M059J (cell line): ENCODE measurements around the gene TADA2B. TPM values are rescaled to one million over a fixed set of nuclear protein-coding genes. Genes with fewer than 3 reads are reported as not detected.

Experiments
- DNase-seq: peaks from one replicate; pipeline ENCODE4 v3.0.0-alpha.2; 2012; ENCODE audit warnings: low read depth
- total RNA-seq: library from RNA; depleted of rRNA; stranded (reverse); fragments of >200 nt; shearing (Covaris generic); gene quantifications from 2 replicates; pipeline ENCODE4 v1.2.3, GENCODE V29; 2014; rRNA removed

TADA2B gene, protein sequence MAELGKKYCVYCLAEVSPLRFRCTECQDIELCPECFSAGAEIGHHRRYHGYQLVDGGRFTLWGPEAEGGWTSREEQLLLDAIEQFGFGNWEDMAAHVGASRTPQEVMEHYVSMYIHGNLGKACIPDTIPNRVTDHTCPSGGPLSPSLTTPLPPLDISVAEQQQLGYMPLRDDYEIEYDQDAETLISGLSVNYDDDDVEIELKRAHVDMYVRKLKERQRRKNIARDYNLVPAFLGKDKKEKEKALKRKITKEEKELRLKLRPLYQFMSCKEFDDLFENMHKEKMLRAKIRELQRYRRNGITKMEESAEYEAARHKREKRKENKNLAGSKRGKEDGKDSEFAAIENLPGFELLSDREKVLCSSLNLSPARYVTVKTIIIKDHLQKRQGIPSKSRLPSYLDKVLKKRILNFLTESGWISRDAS
- 7.6 and 11.0 TPM in 2 replicates for total RNA-seq

DNA sequence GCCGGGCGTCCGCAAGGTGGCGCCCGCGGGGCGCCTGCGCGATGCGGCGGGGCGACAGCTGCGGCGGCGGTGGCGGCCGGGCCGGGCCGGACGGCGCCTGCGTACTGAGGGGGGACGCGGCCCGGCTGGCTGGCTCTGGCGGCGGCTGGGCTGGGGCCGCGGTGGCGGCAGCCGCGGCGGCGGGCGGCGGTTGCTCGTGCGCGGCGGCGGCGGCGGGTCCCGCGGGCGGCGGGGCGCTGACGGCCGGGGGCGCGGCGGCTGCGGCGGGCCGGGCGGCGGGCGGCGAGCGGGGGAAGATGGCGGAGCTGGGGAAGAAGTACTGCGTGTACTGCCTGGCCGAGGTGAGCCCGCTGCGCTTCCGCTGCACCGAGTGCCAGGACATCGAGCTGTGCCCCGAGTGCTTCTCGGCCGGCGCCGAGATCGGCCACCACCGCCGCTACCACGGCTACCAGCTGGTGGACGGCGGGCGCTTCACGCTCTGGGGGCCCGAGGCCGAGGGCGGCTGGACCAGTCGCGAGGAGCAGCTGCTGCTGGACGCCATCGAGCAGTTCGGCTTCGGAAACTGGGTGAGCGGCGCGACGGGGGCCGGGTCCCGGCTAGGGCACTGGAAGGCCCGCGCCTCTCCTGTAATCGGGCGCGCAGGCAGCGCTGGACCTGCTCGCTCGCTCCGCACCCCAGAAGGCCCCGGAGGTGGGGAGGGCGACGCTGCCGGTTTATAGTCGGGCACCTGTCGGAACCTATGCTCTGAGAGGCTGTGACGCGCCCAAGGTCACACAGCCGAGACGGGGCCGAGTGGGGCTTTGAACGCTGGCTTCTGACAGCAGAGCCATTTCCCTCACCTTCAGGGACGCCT, at the start of gene TADA2B:
Gene TADA2B, plus strand, starts transcription at position 89 of the 853 bp plus-strand sequence. Its CDS starts 208 bp downstream, at position 297.
- DNase-seq = peak; percentile 35

DNA sequence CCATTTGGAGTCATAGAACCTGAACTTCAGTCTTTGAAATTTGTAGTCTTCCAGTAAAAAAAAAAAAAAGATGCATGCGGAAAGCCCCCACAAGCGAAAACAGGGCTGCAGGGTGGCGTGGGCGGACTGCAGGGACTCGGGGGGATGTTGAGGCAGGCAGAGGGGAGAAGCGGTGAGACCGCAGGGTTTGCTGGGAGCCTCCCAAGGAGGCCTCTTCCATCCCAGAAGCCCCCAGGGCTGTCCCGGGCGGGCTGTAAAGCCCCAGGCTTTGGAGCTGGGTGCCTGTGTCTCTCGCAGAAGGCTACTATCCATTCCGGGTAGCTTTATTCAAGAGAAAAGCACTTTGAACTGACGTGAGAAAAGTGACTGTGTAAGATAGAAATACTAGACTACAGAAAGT, 46.7 kb upstream of the TADA2B start:
- DNase-seq = no peak

DNA sequence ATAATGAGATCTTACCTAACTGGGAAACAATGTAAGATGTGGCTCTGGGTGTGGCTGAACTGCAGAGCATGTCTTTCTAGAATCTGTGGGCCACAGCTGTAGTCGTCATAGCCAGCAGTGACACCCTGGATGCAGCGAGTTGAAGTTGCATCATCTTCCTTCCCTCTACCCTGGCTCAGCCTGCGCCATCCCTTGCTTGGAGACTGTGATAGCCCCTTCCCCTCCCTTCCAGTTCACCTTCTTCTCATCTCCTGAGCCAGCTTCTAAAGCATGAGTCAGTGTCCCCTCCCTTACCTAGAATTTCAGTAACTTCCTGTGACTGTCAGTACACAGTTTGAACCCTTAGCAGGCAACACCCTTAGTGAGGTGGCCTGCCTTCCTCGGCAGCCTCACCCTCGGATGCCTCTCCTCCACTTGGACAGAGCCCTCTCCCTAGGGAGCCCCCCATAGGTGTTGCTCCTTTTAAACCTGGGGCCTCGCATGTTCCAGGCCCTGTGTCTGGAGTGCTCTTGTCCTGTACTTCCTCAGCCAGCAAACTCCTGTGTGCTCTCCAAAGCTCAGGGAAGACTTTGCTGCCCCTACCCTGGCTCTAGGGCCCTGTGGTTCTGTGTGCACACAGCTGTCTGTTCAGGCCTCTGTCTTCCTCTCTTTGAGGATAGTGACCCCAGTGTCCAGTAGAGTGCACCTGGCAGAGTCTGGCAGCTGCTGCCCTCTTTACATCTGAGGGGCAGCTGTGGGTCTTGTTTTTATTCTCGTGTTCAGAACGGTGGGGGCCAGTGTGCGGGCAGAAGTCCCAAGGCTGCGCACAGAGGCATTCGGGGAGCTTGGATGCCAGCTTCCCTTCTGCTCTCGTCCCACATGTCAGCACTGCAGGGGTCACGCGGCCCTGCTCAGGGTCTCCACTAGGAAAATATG, 43.7 kb upstream of the TADA2B start:
- no peak for DNase-seq

DNA sequence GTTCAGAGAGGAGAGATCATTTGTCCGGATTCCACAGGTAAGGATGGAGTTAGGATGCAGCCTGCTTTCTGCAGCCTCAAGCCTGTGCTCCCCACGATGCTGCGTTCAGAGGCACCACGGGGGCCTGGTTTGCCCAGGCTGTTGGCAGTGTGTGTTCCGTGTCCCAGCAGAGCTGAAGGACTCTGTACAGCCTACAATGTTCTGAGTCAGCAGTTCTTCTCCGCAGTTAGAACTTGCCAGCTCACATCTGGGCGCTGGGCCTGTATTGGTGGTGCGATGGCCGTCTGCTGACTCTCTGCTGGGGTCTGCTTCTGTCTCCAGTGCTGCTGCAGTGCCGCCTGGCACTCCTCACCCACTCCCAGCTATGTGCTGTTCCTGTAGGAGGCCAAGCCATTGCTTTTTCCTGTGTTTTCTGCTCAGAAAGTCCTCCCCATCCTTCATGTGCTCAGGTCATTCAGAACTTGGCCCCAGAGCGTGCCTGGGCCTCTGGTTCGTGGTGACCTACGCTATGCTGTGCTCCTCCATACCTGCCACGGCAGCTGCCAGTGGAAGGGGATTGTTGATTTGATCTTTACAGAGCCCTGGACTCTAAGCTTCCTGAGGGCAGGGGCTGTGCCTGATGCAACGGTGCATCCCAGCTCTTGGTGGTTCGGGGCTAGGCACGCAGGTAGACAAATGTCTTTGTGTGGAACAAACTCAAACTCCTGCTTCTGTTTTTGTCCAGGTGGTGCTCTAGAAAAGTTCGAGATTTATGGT, 42.6 kb upstream of the TADA2B start:
- no peak for DNase-seq

DNA sequence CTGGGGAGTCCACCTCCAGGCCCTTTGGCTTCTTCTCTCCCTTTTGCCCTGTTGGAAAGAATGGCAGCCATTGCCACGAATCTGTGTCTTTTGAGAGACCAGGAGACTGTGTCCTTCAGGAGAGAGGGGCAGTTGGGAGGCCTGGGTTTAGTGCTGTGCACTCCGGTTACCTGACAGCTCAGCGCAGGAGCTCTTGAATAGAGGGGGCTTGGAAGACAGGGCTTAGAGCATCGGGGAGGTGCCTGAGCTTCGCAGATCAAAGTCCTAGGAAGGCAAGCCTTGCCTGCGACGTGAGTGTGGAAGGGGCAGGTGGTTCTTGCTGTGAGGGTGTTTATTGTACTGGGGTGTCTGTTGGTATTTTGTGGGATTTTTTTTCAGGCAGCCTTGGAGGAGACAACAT, 41.9 kb upstream of the TADA2B start:
- no peak for DNase-seq

DNA sequence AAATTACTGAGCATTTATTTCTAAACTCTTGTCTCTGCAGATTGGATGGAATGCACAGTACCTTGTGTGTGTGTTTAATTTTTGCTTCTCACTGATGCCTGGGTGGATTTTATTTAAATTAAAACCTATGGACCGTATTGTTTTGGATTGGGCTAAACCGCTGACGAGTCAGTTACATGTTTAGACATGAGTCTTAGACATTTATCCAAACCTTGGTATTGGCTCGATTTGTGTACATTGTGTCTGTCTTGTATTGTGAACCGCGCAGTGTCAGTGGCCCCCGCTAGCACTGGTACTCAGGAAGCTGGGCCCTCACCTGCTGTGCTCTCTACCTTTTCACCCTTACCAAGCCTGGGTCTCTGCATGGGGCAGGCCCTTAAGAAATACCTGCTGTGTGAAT, 40.8 kb upstream of the TADA2B start:
- no peak for DNase-seq

DNA sequence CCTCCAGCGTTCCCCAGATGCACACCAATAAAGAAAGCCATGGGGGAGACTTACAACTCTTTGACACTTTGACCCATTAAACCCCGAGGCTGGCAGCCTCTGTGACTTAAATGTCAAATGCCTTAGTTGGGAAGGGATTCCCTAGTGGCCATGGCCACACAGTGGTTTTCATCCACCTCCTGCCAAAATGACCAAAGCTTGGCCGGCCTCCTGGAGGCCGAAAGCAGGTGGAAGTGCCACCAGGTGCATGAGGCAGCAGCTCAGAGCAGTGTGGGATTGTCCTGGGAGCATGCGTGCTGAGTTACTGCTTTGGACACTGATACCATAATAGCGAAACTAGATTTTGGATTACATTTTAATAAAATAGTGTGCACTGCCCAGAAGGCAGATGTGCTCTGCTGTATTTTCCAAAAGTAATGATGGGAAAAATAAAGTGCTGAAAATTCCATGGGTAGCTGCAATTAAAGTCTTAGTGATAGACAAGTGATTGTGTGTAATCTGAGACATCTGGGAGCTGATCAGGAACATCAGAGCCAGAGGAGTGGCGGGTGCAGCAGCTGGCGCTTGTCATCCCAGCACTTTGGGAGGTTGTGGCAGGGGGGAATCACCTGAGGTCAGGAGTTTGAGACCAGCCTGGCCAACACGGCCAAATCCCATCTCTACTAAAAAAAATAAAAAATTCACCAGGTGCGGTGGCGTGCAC, 39.8 kb upstream of the TADA2B start:
- DNase-seq = no peak

DNA sequence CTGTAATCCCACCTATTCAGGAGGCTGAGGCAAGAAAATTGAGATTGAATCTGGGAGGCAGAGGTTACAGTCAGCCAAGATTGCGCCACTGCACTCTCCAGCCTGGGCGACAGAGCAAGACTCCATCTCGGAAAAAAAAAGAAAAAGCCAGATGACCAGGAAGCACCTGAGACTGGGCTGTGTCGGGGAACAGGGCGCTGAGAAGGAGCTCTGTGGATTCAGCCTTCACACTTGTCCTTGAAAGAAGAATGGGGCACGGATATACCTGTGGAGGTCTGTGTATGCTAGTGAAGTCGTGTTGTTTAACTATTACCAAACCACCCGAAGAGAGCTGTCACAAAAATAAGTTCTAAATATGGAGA, 39.3 kb upstream of the TADA2B start:
- DNase-seq = no peak

DNA sequence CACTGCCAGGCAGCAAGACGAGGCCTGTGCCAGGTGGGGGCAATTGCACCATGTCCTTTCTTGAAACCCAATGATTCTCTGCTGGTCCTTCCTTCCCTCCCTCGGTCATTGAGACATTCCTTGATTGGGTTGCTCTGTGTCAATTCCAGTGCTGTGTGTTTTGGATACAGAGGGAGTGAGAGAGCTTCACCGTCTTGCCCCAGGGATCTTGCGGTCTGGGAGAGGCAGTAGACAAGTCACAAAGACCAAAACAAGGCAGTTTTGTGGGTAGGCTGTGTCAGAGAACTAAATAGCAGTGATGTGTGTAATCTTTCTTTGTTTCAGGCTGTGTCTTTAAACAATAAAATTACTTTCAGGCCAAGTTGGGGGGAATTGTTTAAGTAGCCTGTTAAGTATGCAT, 38.8 kb upstream of the TADA2B start:
- peak; percentile 99 for DNase-seq

DNA sequence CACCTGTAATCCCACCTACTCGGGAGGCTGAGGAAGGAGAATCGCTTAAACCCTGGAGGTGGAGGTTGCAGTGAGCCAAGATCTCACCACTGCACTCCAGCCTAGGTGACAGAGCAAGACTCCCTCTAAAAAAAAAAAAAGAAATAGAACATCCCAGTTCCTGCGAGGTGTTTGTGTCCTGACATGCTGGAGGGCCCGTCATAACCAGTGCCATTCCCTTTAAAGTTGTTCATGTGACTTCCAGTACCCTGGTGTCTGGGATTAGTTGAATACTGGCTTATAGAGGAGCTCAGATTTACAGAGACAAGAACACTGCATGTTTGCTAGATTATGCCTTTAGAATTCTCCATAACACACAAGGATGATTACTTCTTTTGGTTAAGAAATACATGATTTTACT, 37.6 kb upstream of the TADA2B start:
- DNase-seq = no peak

DNA sequence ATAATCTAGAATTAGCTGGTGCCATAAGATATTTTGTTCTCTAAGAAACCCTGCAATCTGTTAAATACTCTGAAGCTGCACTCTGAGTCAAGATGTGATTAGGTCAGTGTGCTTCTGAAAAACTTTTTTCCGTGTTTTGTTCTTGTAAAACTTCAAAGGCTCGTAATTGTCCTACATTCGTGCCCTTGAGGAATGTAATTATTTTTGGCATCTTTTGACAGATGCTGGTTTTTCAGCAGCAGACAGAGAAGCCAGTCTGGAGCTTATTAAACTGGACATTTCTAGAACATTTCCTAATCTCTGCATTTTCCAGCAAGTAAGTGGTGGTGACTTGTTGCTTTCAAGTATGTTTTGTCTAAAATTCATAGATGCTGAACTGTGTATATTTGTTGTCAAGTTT, 36.8 kb upstream of the TADA2B start:
- peak; percentile 37 for DNase-seq

DNA sequence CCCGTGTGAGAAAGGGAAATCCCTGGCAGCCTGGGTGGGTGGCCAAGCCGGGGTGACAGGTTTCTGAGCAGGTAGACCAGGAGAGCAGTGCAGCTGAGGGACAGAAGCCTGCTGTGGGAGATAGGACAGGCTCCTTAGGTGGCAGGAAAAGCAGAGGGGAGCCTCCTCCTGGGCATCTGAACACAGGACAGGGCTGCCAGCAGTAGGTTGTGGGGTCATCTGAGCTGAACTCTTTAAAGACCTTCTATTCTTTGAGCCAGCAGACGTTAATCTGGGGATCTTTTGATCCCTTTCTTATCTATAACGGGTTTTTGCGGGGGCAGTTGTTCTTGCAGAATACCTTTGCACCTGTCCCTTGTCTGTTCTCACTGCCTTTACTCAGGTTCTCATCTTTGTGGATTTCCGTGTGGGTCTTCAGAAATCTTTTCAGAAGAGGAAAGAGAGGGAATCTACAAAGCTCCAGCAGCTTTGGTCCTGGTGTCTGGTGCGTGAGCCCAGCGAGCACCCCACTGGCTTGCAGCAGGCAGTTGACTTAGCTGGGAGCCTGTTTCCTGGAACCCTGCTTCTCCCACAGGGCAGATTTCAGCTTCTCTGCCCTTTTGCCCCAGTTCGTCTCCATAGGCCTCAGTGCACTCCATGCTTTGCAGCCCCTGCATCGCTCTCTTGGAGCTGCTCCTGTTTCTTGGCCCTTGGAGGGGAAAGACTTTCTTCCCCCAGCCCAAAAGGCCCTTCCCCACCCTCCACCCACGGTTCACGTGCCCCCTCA, 35.8 kb upstream of the TADA2B start:
- no peak for DNase-seq

DNA sequence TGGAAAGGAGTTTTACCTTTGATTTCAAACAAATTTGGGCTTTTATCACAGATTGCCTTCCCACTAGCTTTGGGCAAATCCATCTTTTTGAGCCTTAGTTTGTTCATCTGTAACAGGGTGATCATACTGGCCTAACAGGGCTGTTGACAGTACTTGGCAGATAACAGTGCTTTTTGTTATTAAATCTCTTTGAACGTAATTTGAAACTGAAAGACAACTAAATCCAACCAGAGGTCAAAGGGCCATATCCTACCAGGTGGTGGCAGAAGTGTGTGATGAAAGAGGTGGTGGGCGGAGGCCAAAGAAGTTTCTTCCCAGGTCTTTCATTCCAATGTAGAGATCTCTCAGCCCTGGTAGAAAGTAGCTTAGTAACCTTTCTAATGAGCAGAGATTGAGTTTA, 35.2 kb upstream of the TADA2B start:
- DNase-seq = no peak

DNA sequence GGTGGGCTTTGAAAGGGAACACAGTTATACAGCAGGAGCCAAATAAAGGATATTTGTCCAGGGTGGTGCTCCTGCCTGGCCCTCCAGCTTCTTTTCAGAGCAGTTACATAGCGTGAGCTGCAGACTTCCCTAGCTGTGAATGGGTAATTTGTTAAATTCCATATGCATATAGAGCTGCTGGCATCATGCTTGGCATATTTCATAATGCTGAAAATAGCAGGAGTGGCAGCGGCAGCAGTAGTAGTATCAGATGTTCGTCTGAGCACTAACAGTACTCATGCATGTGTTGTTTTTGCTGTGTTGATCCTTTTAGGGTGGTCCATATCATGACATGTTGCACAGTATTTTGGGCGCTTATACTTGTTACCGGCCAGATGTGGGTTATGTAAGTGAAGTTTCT, 33.6 kb upstream of the TADA2B start:
- no peak for DNase-seq

DNA sequence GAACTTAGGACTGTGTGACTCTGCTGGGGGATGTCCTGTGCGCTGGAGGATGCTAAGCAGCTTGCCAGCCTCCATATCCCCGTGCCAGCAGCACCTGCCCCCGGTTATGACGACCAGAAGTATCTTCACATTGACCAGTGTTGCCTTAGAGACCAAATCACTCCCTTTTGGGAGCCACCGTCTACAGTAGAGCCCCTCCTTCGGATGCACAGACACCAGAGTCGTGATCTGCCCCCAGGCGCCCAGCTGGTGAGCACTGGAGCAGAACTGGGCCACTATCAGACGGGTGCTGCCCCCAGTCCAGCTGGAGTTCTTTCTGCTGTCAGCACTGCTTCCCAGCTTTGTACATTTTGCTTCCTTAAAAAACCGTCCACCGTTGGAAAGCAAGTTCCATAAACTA, 30.0 kb upstream of the TADA2B start:
- no peak for DNase-seq

DNA sequence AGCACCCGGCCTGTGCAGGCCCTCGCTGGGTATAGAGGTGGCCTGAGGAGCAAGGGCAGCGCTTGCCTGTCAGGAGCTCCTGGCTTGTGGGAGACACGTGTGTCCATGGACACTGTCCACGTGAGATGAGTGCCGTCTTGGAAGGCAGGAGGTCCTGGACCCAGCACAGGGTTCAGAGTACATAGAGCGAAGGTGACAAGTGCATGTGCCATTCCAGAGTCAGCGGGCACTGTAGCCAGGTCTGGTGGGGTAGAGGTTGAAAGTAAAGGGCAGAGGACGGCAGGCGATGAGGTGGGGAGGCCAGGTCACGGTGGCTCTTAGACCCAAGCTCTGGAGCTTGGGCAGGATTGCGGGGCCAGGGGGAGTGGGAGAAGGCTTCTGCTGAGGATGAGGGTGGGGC, 28.4 kb upstream of the TADA2B start:
- DNase-seq = no peak

DNA sequence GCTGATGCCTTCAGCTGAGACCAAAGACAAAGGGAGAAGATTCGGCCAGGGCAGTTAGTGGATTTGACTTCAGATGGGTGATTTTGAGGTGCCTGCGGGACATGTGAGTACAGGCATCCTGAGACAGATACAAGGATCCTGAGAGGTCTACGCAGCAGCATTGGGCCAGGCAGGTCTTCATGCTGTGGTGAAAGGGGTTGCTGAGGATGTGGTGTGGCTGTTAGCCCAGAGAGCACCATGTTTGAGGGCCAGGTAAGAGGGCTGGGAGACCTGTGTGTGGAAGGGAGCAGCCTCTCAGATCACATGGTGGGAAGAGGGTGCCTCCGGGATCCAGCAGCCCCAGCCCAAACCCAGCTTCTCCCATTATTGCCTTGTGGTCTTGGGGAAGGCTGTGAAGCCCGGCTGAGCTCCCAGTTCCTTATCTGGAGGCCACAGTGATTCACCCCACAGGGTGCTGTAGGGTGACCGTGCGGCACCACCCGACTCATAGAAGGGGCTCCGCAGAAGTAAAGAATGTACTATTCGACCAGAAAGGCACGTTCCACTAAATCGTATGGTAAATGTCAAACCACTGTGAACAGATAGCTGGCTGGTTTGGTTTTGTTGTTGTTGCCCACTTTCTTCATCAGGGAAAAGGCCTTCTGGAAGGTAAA, 27.7 kb upstream of the TADA2B start:
- DNase-seq = no peak

DNA sequence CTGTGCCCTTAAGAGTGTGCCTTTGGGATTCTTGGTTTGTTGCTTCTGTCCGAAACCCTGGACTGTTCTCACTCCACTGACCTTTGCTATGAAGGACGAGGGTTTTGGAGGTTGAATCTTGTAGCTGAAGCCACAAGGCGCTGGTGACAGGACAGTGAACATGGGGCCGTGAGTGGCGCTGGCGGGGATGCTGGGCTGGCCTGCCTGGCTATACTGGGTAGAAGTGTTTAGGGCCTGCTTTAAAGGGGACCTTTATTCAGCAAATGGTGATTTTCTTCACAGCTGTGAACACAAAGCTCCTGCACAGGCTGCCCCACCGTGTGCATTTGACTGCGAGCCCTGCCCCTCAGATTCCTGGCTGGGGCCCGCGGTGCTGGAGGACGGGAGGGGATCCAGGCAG, 27.1 kb upstream of the TADA2B start:
- no peak for DNase-seq

DNA sequence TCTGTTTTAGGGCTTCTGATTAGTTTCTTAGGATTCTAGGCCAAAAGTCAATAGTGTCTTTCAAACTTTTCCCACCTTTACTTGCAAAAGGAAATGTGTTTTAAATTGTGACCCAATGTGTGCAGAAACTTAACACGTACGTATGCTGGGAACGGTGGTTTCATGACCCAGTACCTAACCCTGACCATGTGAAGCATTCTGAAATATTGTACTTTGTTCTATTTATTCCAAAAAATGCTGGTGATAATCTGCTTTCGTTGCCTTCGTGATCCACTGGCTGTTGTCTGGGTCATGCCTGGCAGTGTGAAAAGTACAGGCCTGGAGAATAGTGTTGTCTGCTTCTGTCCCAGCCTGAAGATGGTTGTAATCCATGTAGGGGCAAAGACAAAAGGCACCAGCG, 26.7 kb upstream of the TADA2B start:
- DNase-seq = no peak
